HepG2 (cell line): ENCODE results near the gene LDAH. TPM values are rescaled to one million over a fixed set of nuclear protein-coding genes. Genes with fewer than 3 reads are reported as not detected.
A peak's percentile ranks its signal among the peaks of the same experiment; 100 is the strongest.

Source experiments
- AGO2 ChIP-seq: fragments of 200-400 bp; formaldehyde crosslinking; optimal IDR thresholded peaks from 2 replicates; pipeline ENCODE3; 2017; ENCODE audit warnings: mild to moderate bottlenecking, low read depth, low read length, moderate library complexity
- CREBL2 ChIP-seq: sonication (generic); formaldehyde crosslinking; IDR thresholded peaks from 2 replicates; pipeline ENCODE4 v1.8.1; 2023; ENCODE audit warnings: missing genetic modification reagents, mild to moderate bottlenecking, borderline replicate concordance
- FOXO4 ChIP-seq: sonication (generic); formaldehyde crosslinking; conservative IDR thresholded peaks from 2 replicates; pipeline ENCODE4 v1.8.1; 2023; ENCODE audit warnings: missing genetic modification reagents
- GRHL1 ChIP-seq: sonication (generic); formaldehyde crosslinking; conservative IDR thresholded peaks from 2 replicates; pipeline ENCODE4 v1.8.0; 2022; ENCODE audit warnings: missing genetic modification reagents
- HIC2 ChIP-seq: sonication (generic); formaldehyde crosslinking; IDR thresholded peaks from 2 replicates; pipeline ENCODE4 v1.9.0; 2022; ENCODE audit warnings: low read depth, missing genetic modification reagents
- PPARG ChIP-seq: conservative IDR thresholded peaks from 2 replicates; pipeline ENCODE4 v1.6.1; 2016; ENCODE audit warnings: missing biosample characterization, missing genetic modification reagents
- RERE ChIP-seq: IDR thresholded peaks from 2 replicates; pipeline ENCODE4 v1.6.1; 2016; ENCODE audit warnings: low read depth, missing genetic modification reagents, missing compliant biosample characterization
- SMAD3 ChIP-seq: sonication (generic); formaldehyde crosslinking; IDR thresholded peaks from 2 replicates; pipeline ENCODE4 v1.4.0; 2020; ENCODE audit warnings: missing genetic modification reagents
- TRAFD1 ChIP-seq: sonication (generic); formaldehyde crosslinking; IDR thresholded peaks from 2 replicates; pipeline ENCODE4 v1.5.1; 2020; ENCODE audit warnings: missing genetic modification reagents, mild to moderate bottlenecking, borderline replicate concordance
- ZNF20 ChIP-seq: sonication (generic); formaldehyde crosslinking; IDR thresholded peaks from 2 replicates; pipeline ENCODE4 v1.4.0; 2020; ENCODE audit warnings: mild to moderate bottlenecking, moderate library complexity, missing genetic modification reagents
- ZNF362 ChIP-seq: sonication (generic); formaldehyde crosslinking; IDR thresholded peaks from 2 replicates; pipeline ENCODE4 v1.4.0; 2020; ENCODE audit warnings: missing genetic modification reagents, mild to moderate bottlenecking, borderline replicate concordance
- ZNF747 ChIP-seq: sonication (generic); formaldehyde crosslinking; IDR thresholded peaks from 2 replicates; pipeline ENCODE4 v1.8.1; 2023; ENCODE audit warnings: missing genetic modification reagents, mild to moderate bottlenecking, borderline replicate concordance
- polyA plus RNA-seq, 8 experiments: library from polyadenylated mRNA; depleted of rRNA in 3 of 8; stranded (reverse) in 7 of 8; unstranded in 1 of 8; fragments of >200 nt; fragmentation: Illumina TruSeq in 4 of 8; extraction: Trizol in 4 of 8; gene quantifications; 2 replicates each; pipeline versions ENCODE4 v1.2.1 to v1.2.3, GENCODE V29; 2011 to 2016; ENCODE audit warnings: low read depth in 4 of 8, missing spikeins in 1 of 8, mixed read lengths in 1 of 8; ENCODE audit not compliant: insufficient read depth in 1 of 8
- total RNA-seq, 5 experiments: library from RNA; depleted of rRNA; stranded (reverse); fragments of >200 nt; fragmentation: Illumina TruSeq; extraction: Trizol; gene quantifications; 2 replicates each; pipeline ENCODE4 v1.2.3, GENCODE V29; 2016; ENCODE audit warnings: low read depth in 1 of 5

LDAH gene
- total and polyA plus RNA-seq, 2 of the 13 experiments (the other 11 are each of a cell fraction or from before 2014, with no cell fraction given) = 28.8 to 46.2 TPM

- TF ChIP-seq RERE (no peak), CREBL2 (no peak), PPARG (CRISPR knock-in tag) (no peak), HIC2 (CRISPR knock-in tag) (0 out of 2 replicates have a peak, but pooled peaks have one; percentile 18), TRAFD1 (CRISPR knock-in tag) (no peak), AGO2 (no peak), GRHL1 (CRISPR knock-in tag) (no peak), SMAD3 (CRISPR knock-in tag) (no peak), ZNF362 (CRISPR knock-in tag) (no peak), ZNF747 (CRISPR knock-in tag) (peak; percentile 40; the same call in 1 of the 2 replicates), ZNF20 (CRISPR knock-in tag) (no peak), FOXO4 (CRISPR knock-in tag) (no peak)
Observed at GRCh38 chr2:20664431-20665242, 158.3 kb downstream of the LDAH start (continued).
